ENCODE results near the gene AFF4. TPM values are rescaled to one million over a fixed set of nuclear protein-coding genes. Genes with fewer than 3 reads are reported as not detected.

The AFF4 gene
- total and polyA plus RNA-seq, 8 donors: 59.5 to 86.1 (median 66.7) TPM

GRCh38 chr5:132838516-132839282, 124.7 kb downstream of the AFF4 start:
- Histone ChIP-seq H3K4me3 (no peak overlapping the region), H3K27ac (peak overlapping the region; percentile 64 to 79), H3K36me3 (no peaks in the 10 kb centered on the region), H3K9me3 (no peaks in the 10 kb centered on the region), H3K4me1 (peaks cover 10 to 30% of the 10 kb centered on the region in 2 donors), H3K27me3 (no peaks in the 10 kb centered on the region)
- intact Hi-C loops (cut with DNase I): no loop called here
- TF ChIP-seq CTCF (IDR thresholded peaks at IDR 0.05): no peak
- ATAC-seq (no peak), DNase-seq (no peak)

- Histone ChIP-seq H3K9me3 (no peaks in the 10 kb centered on the region), H3K36me3 (no peaks in the 10 kb centered on the region), H3K27me3 (no peaks in the 10 kb centered on the region), H3K4me1 (peaks cover 10 to 30% of the 10 kb centered on the region in 2 donors), H3K4me3 (no peak overlapping the region), H3K27ac (no peak overlapping the region)
- TF ChIP-seq CTCF (IDR thresholded peaks at IDR 0.05): no peak
- DNase-seq (no peak), ATAC-seq (peak; percentile 32)
- intact Hi-C loops (cut with DNase I): no loop called here
Observed at GRCh38 chr5:132837868-132838267, 125.6 kb downstream of the AFF4 start.

- no peak for ATAC-seq
- DNase-seq: no peak
- H3K9me3 ChIP-seq: no peaks in the 10 kb centered on the region
- no peak overlapping the region for H3K4me3 ChIP-seq
- H3K27me3 ChIP-seq: no peaks in the 10 kb centered on the region
- intact Hi-C loops (cut with DNase I): no loop called here
- H3K4me1 ChIP-seq: peaks cover 10 to 30% of the 10 kb centered on the region in 2 donors
- no peaks in the 10 kb centered on the region for H3K36me3 ChIP-seq
- no peak overlapping the region for H3K27ac ChIP-seq
- no peak for TF ChIP-seq CTCF (IDR thresholded peaks at IDR 0.05)
Observed at GRCh38 chr5:132836852-132837251, 126.6 kb downstream of the AFF4 start.

- DNase-seq (no peak), ATAC-seq (no peak)
- TF ChIP-seq CTCF (IDR thresholded peaks at IDR 0.05): no peak
- intact Hi-C loops (cut with DNase I): no loop called here
- no peaks in the 10 kb centered on the region for H3K9me3 ChIP-seq
- H3K27me3 ChIP-seq: peaks cover 0 to 25% of the 10 kb centered on the region in 2 donors
- H3K4me3 ChIP-seq: no peak overlapping the region
- H3K27ac ChIP-seq: no peak overlapping the region
- H3K36me3 ChIP-seq: no peaks in the 10 kb centered on the region
- H3K4me1 ChIP-seq: peaks cover 6 to 23% of the 10 kb centered on the region in 2 donors
Observed at GRCh38 chr5:132834057-132834456, 129.4 kb downstream of the AFF4 start.

GRCh38 chr5:132832612-132833011, 130.8 kb downstream of the AFF4 start:
- peaks cover 6 to 24% of the 10 kb centered on the region in 2 donors for H3K4me1 ChIP-seq
- H3K27me3 ChIP-seq: peaks cover 0 to 40% of the 10 kb centered on the region in 2 donors
- no peak for TF ChIP-seq CTCF (IDR thresholded peaks at IDR 0.05)
- no peaks in the 10 kb centered on the region for H3K36me3 ChIP-seq
- DNase-seq: no peak
- no peak overlapping the region for H3K27ac ChIP-seq
- no peak for ATAC-seq
- intact Hi-C loops (cut with DNase I): no loop called here
- no peaks in the 10 kb centered on the region for H3K9me3 ChIP-seq
- H3K4me3 ChIP-seq: no peak overlapping the region
